HL-60 (cell line): Measurements from ENCODE around the gene CPZ.

Experiments used
- DNase-seq, 2 experiments: peaks; one replicate each; pipeline ENCODE4 v3.0.0-alpha.2; 2010 to 2020; ENCODE audit warnings: low read depth in 1 of 2, low spot score in 1 of 2
- H3K27ac ChIP-seq: fragments of 250-450 bp; sonication (Bioruptor Pico); replicated peaks from 2 replicates; pipeline ENCODE4 v1.5.1; 2020; ENCODE audit warnings: mild to moderate bottlenecking, moderate library complexity
- H3K27me3 ChIP-seq: fragments of 250-450 bp; sonication (Bioruptor Pico); 2 replicates; pipeline ENCODE4 v1.5.1; 2021; ENCODE audit warnings: mild to moderate bottlenecking, moderate library complexity; ENCODE audit not compliant: insufficient read depth, poor library complexity, severe bottlenecking
- H3K4me3 ChIP-seq: replicated peaks from 2 replicates; pipeline ENCODE4 v1.5.1; 2011; ENCODE audit warnings: mild to moderate bottlenecking, control low read depth, low read length; ENCODE audit not compliant: insufficient read depth
- CTCF ChIP-seq: IDR thresholded peaks from one replicate; pipeline ENCODE4 v1.5.1; 2011; ENCODE audit warnings: low read length, control low read depth, inconsistent platforms; ENCODE audit not compliant: insufficient read depth
- GABPA ChIP-seq: IDR thresholded peaks from 2 replicates; pipeline ENCODE4 v1.6.1; 2012; ENCODE audit warnings: low read depth
- POLR2AphosphoS5 ChIP-seq: IDR thresholded peaks from 2 replicates; pipeline ENCODE4 v1.6.1; 2012; ENCODE audit warnings: low read depth
- REST ChIP-seq: IDR thresholded peaks from 2 replicates; pipeline ENCODE4 v1.6.1; 2012; ENCODE audit warnings: low read depth; ENCODE audit not compliant: insufficient replicate concordance
- SPI1 ChIP-seq: IDR thresholded peaks from 2 replicates; pipeline ENCODE4 v1.6.1; 2012; ENCODE audit warnings: low read depth, mild to moderate bottlenecking, borderline replicate concordance

The CPZ gene

GRCh38 chr4:8585721-8586212 is 6.8 kb upstream of the CPZ start:
- H3K27me3 ChIP-seq = no peaks in the 10 kb centered on the region

GRCh38 chr4:8586246-8586645 is 6.3 kb upstream of the CPZ start:
- no peak for DNase-seq
- Histone ChIP-seq H3K4me3 (no peak overlapping the region), H3K27ac (no peak overlapping the region), H3K27me3 (peaks cover 3% of the 10 kb centered on the region)
- TF ChIP-seq GABPA = no peak
- TF ChIP-seq POLR2AphosphoS5 = no peak
- no peak for TF ChIP-seq SPI1
- no peak for TF ChIP-seq CTCF
- no peak for TF ChIP-seq REST

More at GRCh38 chr4:8585721-8586212, 6.8 kb upstream of the CPZ start:
- Histone ChIP-seq H3K4me3 (no peak overlapping the region), H3K27ac (no peak overlapping the region)
- DNase-seq = no peak
- TF ChIP-seq CTCF (no peak), REST (no peak), SPI1 (no peak), GABPA (no peak), POLR2AphosphoS5 (no peak)

- no peak for DNase-seq
- Histone ChIP-seq H3K27ac (no peak overlapping the region), H3K4me3 (no peak overlapping the region), H3K27me3 (peaks cover 10% of the 10 kb centered on the region)
- TF ChIP-seq GABPA (no peak), REST (no peak), CTCF (no peak), SPI1 (no peak), POLR2AphosphoS5 (no peak)
Measured at GRCh38 chr4:8586671-8587468, 5.7 kb upstream of the CPZ start.
